GM19372 (cell line): Measurements from ENCODE around the gene VWF.

Experiments used
- ATAC-seq: cut with Tn5 transposase; IDR thresholded peaks from one replicate; pipeline ENCODE4 v1.9.1; 2021; ENCODE audit warnings: mild to moderate bottlenecking, low read depth, moderate library complexity; ENCODE audit not compliant: unreplicated experiment

Gene VWF

GRCh38 chr12:6062757-6063735, 61.4 kb downstream of the VWF start:
- no peak for ATAC-seq

- no peak for ATAC-seq
These were observed 62.1 kb downstream of the VWF start for GRCh38 chr12:6062395-6062756.

GRCh38 chr12:6061660-6062059, 62.8 kb downstream of the VWF start:
- no peak for ATAC-seq

- ATAC-seq, result no peak
These were observed 64.5 kb downstream of the VWF start for GRCh38 chr12:6059860-6060565.

GRCh38 chr12:6059221-6059620, 65.2 kb downstream of the VWF start:
- no peak for ATAC-seq

GRCh38 chr12:6058481-6059161, 65.8 kb downstream of the VWF start:
- ATAC-seq, result no peak

- ATAC-seq, result no peak
These were observed 66.8 kb downstream of the VWF start for GRCh38 chr12:6057700-6058099.

- no peak for ATAC-seq
These were observed 67.8 kb downstream of the VWF start for GRCh38 chr12:6056406-6057240.

GRCh38 chr12:6053541-6053940, 70.9 kb downstream of the VWF start:
- ATAC-seq, result no peak

GRCh38 chr12:6052940-6053329, 71.5 kb downstream of the VWF start:
- no peak for ATAC-seq

- no peak for ATAC-seq
These were observed 72.1 kb downstream of the VWF start for GRCh38 chr12:6052206-6052939.

GRCh38 chr12:6049992-6050391, 74.5 kb downstream of the VWF start:
- no peak for ATAC-seq

GRCh38 chr12:6049587-6049986, 74.9 kb downstream of the VWF start:
- no peak for ATAC-seq

- ATAC-seq, result no peak
These were observed 76.9 kb downstream of the VWF start for GRCh38 chr12:6047249-6048237.

- ATAC-seq, result no peak
These were observed 77.8 kb downstream of the VWF start for GRCh38 chr12:6046511-6047180.

GRCh38 chr12:6045438-6045837, 79.0 kb downstream of the VWF start:
- no peak for ATAC-seq

- no peak for ATAC-seq
These were observed 80.4 kb downstream of the VWF start for GRCh38 chr12:6044082-6044481.

- no peak for ATAC-seq
These were observed 82.0 kb downstream of the VWF start for GRCh38 chr12:6042446-6042845.
